8988T (cell line): ENCODE measurements around the gene PCBD1.
A peak's percentile ranks its signal among the peaks of the same experiment; 100 is the strongest.

Experiments
- DNase-seq: peaks from one replicate; pipeline ENCODE4 v3.0.0; 2011

Gene PCBD1

DNA sequence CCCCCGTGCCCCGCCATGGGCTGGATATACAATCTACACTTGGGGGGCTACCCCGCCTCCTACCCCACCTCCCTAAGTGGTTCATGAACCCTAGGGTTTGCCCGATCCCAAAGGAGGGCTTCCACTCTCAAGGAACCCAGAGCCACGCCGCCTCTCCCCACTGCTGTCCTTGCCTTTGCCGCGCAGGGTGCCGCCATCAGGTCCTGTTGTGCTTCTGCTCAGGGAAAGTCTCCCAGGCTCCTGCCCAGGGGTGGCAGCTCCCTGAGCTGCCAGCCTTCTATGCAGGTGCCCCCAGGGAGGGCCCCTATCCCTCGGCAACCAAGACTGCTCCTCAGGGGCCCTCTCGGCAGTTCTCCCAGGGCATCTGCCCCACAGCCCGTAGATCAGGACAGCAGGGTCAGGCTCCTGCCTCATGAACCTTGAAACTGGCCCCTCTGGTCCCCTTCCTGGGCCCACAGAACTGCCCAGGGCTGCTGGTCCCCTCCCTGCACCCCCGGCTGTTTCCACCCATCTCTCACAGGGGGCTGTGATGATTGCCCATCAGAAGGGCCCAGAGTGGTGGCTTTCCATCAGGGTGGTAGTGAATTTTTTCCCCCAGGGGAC lies 13.0 kb upstream of the PCBD1 start:
- no peak for DNase-seq

GRCh38 chr10:70899096-70899495 lies 10.7 kb upstream of the PCBD1 start:
- DNase-seq = no peak

- DNase-seq = no peak
Observed at GRCh38 chr10:70898687-70899086, 10.3 kb upstream of the PCBD1 start.

- no peak for DNase-seq
Observed at GRCh38 chr10:70896551-70896950, 8.2 kb upstream of the PCBD1 start.

DNA sequence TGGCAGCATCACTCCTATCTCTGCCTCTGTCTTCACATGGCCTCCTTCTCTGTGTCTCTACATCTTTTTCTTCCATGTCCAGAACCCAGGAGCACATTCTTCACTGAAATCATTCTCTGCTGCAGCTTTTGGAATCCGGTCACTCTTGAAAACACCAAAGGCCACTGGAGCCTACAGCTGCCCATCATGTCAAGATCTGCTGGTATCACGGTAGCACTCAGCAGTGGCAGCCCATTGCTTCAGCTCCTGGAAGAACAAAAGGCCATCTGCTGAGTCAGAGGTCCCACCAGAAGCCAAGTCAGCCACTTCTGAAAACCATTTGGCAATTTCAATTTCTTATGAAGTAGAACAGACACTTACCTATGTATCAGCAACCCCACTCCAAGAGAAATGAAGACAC lies 6.1 kb upstream of the PCBD1 start:
- DNase-seq = no peak

DNA sequence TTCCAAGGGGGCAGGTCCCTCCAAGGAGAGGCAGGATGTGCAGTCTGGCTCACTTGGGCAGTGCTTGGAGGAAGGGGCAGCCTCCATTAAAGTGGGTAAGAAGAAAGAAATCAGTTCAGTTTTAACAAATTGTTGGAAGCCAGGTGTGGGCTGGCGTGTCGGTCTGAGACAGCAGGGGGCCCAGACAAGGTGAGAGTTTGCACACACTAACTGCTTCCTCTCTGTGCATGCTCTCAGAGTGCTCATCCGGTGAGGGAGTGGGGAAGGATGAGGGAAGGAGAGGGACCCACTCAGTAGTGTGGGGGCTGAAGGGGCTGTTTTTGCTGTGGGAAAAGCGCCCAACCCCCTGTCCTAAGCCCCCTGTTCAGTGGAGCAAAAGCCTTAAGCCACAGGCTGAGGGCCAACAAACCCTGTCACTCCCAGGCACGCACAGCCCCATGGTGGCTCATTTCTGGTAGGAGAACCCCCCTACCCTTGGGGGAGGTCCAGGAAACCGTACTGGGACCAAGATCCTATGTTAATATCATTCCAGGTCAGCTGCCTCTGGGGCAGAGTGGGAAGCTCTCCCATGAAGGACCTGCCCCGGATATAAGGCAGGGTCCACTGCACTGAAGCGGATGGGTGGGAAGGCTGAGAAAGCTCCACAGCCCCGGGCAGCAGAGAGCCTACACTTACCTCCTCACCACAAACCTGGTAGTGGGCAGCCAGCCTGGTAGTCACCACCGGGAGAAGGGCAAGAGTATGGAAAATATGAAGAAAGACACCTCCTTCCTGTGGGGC lies 5.1 kb upstream of the PCBD1 start:
- DNase-seq = no peak

GRCh38 chr10:70892631-70893030 lies 4.3 kb upstream of the PCBD1 start:
- no peak for DNase-seq

DNA sequence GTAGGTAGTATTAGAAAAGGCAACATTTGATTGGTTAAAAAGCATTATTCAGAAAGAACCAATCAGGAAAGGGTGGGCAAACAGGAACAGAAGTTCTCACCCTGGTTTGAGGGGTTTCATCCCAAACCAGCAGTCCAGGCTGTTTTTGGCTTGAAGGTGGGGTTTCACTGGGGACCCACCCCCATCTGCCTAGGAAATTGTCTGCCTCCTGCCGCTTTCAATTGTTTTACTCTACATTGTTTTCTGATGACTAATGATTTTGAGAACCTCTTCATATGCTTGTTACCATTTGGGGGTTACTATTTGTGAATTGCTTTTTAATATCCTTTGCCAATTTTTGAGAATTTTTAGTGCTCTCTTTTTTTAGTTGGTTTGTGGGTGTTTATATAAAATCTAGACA lies 3.3 kb upstream of the PCBD1 start:
- no peak for DNase-seq

GRCh38 chr10:70890917-70891431 lies 2.6 kb upstream of the PCBD1 start:
- no peak for DNase-seq

GRCh38 chr10:70889291-70889690 lies 926 bp upstream of the PCBD1 start:
- no peak for DNase-seq

- no peak for DNase-seq
Observed at GRCh38 chr10:70886921-70887665, 1.3 kb downstream of the PCBD1 start.

DNA sequence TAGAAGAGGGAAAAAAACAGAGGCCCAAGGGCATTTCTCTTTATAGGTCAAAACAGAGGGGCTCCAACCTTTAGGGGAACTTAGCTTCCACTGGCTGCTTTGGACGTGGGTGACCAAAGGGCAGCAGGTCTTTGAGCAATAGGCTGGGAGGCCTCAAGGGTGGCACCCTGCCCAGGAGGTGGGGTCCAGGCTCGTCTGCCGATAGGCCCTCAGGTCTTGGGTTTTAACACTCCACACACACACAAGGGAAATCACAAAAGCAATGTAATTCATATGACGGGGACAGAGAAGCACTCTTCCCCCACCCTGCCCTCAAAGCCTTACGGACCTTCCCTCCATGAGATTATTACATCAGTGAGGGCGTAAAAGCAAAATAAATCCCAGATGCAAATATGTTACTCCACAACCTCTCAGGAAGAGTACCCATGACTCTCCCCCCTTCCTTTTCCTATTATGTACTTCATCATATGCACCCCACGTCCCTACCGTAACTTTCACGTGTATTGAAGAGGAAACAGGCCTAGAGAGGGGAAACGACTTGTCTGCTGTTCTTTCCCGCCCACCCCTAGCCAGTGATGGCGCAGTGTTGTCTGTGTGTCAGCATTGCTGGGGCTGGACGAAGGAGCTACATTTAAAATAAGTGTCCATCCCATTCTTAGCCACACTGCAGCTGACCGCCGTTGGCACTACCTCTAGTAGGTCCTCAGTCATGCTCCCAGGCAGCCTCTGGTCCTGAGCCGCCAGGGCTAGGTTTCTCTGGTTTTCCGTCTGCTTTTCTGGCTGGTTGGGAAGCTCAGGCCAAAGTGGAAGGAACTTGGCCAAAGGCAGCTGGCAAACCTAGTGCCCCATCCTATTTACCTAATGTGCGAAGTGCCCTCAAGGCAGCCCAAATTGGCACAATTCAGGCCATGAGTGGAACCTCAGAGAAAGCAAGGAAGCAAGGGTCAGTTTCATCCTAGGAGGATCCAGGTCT lies 2.1 kb downstream of the PCBD1 start:
- DNase-seq = no peak

GRCh38 chr10:70885481-70885880 lies 2.9 kb downstream of the PCBD1 start:
- no peak for DNase-seq

DNA sequence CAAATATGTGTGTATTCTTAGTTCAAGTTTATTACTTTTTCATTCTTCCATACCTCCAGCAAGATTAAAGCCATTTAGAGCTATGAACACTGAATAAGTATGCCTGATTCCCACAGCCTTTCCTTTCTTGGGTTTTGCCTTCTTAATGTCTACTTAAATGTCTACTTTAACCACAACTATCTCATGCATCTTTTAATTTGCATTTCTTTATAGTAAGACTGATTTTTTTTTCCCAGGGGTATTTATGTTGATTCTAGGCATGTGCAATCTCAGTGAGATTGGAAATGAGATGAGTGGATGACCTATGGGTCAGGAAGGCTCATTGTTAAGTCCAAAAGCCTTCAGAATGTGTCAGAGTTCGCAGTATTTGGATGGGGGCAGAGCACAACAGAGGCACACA lies 3.6 kb downstream of the PCBD1 start:
- no peak for DNase-seq

- peak; percentile 50 for DNase-seq
Observed at GRCh38 chr10:70880077-70880534, 8.3 kb downstream of the PCBD1 start.

GRCh38 chr10:70879207-70879606 lies 9.2 kb downstream of the PCBD1 start:
- DNase-seq = no peak

- no peak for DNase-seq
Observed at GRCh38 chr10:70874061-70874460, 14.3 kb downstream of the PCBD1 start.

DNA sequence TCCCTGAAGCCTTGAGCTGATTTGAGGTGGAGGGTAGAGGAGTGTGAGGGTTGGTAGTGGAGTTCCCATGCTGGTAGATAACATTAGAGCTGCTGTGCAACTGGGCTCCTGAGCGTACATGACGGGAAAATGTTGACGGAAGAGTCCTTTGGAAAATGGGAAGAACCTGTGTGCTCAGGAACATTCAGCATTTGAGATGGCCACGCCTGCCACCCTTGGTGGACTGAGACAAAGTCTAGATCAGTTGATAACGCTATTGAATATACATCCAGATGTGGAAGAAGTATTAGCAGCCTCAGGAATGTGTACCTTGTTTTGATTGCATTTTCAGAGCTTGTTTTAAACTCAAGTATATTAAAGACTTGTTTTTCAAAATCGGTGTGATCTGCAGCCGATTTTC lies 16.1 kb downstream of the PCBD1 start:
- DNase-seq = no peak

DNA sequence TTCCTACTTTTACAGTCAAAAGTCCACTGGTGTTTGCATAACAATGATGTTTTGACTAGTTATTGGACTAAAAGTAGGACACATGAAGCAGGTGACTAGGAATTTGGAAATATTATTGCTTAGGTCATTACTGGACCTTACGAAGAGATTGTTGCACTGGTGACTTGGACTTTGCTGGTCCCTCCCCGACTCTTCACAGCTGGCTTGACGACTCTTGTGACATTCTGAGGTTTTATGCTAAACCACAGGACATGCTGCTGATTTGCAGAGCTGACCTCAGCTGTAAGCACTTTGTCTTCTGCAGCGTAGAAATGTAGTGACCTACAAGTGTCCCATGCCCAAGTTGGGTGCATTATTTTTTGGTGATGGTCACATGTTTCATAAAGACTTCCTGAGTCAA lies 21.9 kb downstream of the PCBD1 start:
- no peak for DNase-seq

GRCh38 chr10:70864935-70865334 lies 23.4 kb downstream of the PCBD1 start:
- no peak for DNase-seq

GRCh38 chr10:70863470-70864160 lies 24.8 kb downstream of the PCBD1 start:
- no peak for DNase-seq
